Panc1 (cell line): Measurements from ENCODE around the gene FAM241B.

Source experiments
- POLR2AphosphoS5 ChIP-seq: IDR thresholded peaks from 2 replicates; pipeline ENCODE4 v1.6.1; 2012; ENCODE audit warnings: mild to moderate bottlenecking, low read depth, low read length, moderate library complexity
- REST ChIP-seq, 2 experiments: IDR thresholded peaks; 2 replicates each; pipeline ENCODE4 v1.6.1; 2011 to 2012; ENCODE audit warnings: low read depth in 2 of 2, control low read depth in 1 of 2, low read length in 1 of 2, mild to moderate bottlenecking in 1 of 2, moderate library complexity in 1 of 2; ENCODE audit not compliant: insufficient read depth in 1 of 2
- SIN3A ChIP-seq: IDR thresholded peaks from 2 replicates; pipeline ENCODE4 v1.6.1; 2012; ENCODE audit warnings: low read depth, mild to moderate bottlenecking, low read length, moderate library complexity, borderline replicate concordance; ENCODE audit not compliant: insufficient read depth
- TCF7L2 ChIP-seq: IDR thresholded peaks from 2 replicates; pipeline ENCODE4 v1.6.1; 2011; ENCODE audit warnings: mild to moderate bottlenecking, low read depth, low read length, inconsistent platforms
- TF ChIP-seq, protein P1 (sequence below): fragments of 450-650 bp; IDR thresholded peaks from 2 replicates; pipeline ENCODE4 v1.5.1; 2017; ENCODE audit warnings: mild to moderate bottlenecking

GRCh38 chr10:69616358-69616757, 13.7 kb upstream of the FAM241B start:
- TF ChIP-seq, protein P1, sequence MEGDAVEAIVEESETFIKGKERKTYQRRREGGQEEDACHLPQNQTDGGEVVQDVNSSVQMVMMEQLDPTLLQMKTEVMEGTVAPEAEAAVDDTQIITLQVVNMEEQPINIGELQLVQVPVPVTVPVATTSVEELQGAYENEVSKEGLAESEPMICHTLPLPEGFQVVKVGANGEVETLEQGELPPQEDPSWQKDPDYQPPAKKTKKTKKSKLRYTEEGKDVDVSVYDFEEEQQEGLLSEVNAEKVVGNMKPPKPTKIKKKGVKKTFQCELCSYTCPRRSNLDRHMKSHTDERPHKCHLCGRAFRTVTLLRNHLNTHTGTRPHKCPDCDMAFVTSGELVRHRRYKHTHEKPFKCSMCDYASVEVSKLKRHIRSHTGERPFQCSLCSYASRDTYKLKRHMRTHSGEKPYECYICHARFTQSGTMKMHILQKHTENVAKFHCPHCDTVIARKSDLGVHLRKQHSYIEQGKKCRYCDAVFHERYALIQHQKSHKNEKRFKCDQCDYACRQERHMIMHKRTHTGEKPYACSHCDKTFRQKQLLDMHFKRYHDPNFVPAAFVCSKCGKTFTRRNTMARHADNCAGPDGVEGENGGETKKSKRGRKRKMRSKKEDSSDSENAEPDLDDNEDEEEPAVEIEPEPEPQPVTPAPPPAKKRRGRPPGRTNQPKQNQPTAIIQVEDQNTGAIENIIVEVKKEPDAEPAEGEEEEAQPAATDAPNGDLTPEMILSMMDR: no peak
- no peak for TF ChIP-seq SIN3A
- no peak for TF ChIP-seq TCF7L2
- TF ChIP-seq POLR2AphosphoS5: no peak
- no peak for TF ChIP-seq REST (IDR thresholded peaks at IDR 0.05; ENCODE audit: insufficient read depth in 1 of 2, low read depth in 2 of 2, low read length in 1 of 2)
